Parathyroid adenoma (tissue), 2 donors: ENCODE measurements around the gene LSM10.

Experiments
- H2AFZ ChIP-seq: fragments of 300-600 bp; sonication (generic); one replicate; pipeline ENCODE4 v1.7.0; 2017; ENCODE audit warnings: antibody characterized with exemption, mild to moderate bottlenecking
- H3K27ac ChIP-seq: fragments of 300-600 bp; sonication (generic); one replicate; pipeline ENCODE4 v1.7.0; 2017
- H3K27me3 ChIP-seq: fragments of 300-600 bp; sonication (generic); one replicate; pipeline ENCODE4 v1.7.0; 2017; ENCODE audit warnings: low read length; ENCODE audit not compliant: control insufficient read depth, insufficient read depth
- H3K36me3 ChIP-seq: fragments of 300-600 bp; sonication (generic); one replicate; pipeline ENCODE4 v1.7.0; 2017; ENCODE audit warnings: low read length; ENCODE audit not compliant: control insufficient read depth, insufficient read depth
- H3K4me1 ChIP-seq: fragments of 300-600 bp; sonication (generic); one replicate; pipeline ENCODE4 v1.7.0; 2017; ENCODE audit warnings: control low read depth
- H3K4me2 ChIP-seq: fragments of 300-600 bp; sonication (generic); one replicate; pipeline ENCODE4 v1.7.0; 2017; ENCODE audit warnings: low read length
- H3K4me3 ChIP-seq: fragments of 300-600 bp; sonication (generic); one replicate; pipeline ENCODE4 v1.7.0; 2017; ENCODE audit warnings: low read depth, low read length
- H3K79me2 ChIP-seq: fragments of 300-600 bp; sonication (generic); one replicate; pipeline ENCODE4 v1.7.0; 2017; ENCODE audit warnings: control low read depth
- H3K9ac ChIP-seq: fragments of 300-600 bp; sonication (generic); one replicate; pipeline ENCODE4 v1.7.0; 2017; ENCODE audit warnings: mild to moderate bottlenecking
- H3K9me3 ChIP-seq: fragments of 300-600 bp; sonication (generic); one replicate; pipeline ENCODE4 v1.7.0; 2017; ENCODE audit warnings: low read length; ENCODE audit not compliant: control insufficient read depth
- TF ChIP-seq, protein P1 (sequence below): fragments of 300-600 bp; sonication (generic); IDR thresholded peaks from one replicate; pipeline ENCODE4 v1.7.0; 2017; ENCODE audit warnings: antibody characterized with exemption, mild to moderate bottlenecking
- donor health status: primary hyperparathyroidism.

Gene LSM10

DNA sequence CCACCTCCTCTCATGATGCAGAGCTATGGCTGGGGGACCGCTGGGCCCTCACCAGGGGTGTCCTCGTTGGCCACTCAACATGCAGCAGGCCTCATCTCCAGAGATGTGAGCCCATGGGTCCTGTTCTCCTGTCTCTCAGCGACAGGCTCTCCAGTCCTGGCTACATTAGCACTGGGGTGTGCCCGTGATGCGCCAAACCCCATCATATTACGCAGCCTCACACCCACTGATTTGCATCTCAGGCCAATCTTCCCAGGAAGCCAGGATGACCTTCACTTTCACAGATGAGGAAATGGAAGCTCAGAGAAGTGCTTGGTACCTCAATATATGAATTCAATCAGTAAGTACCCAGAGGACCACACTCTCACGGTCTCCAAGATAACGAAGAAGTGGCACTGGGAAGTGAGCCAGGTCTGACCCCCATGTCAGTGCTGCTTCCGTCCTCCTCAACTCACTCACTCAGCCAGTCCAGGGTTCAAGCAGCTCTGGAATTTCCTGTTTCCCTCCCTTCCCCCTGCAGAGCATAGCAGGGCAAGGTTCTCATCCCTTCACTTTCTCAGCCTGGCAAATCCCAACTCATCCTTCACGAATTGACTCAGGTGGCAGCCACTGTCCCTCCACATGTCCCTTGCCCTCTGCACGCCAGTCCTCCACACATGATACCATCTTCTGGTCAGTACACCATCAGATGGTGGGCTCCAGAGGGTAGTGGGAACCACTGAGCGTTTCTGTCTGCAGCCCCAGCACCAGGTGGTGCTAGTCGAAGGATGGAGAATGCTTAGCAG, 45.4 kb downstream of the LSM10 start:
- H3K4me3 ChIP-seq, result no peak overlapping the region
- H3K9ac ChIP-seq, result no peak overlapping the region
- no peaks in the 10 kb centered on the region for H3K79me2 ChIP-seq
- H2AFZ ChIP-seq, result no peak overlapping the region
- H3K27ac ChIP-seq, result no peak overlapping the region
- no peaks in the 10 kb centered on the region for H3K9me3 ChIP-seq
- TF ChIP-seq, protein P1, sequence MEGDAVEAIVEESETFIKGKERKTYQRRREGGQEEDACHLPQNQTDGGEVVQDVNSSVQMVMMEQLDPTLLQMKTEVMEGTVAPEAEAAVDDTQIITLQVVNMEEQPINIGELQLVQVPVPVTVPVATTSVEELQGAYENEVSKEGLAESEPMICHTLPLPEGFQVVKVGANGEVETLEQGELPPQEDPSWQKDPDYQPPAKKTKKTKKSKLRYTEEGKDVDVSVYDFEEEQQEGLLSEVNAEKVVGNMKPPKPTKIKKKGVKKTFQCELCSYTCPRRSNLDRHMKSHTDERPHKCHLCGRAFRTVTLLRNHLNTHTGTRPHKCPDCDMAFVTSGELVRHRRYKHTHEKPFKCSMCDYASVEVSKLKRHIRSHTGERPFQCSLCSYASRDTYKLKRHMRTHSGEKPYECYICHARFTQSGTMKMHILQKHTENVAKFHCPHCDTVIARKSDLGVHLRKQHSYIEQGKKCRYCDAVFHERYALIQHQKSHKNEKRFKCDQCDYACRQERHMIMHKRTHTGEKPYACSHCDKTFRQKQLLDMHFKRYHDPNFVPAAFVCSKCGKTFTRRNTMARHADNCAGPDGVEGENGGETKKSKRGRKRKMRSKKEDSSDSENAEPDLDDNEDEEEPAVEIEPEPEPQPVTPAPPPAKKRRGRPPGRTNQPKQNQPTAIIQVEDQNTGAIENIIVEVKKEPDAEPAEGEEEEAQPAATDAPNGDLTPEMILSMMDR, result no peak
- no peaks in the 10 kb centered on the region for H3K4me1 ChIP-seq
- H3K27me3 ChIP-seq, result no peaks in the 10 kb centered on the region
- H3K4me2 ChIP-seq, result no peak overlapping the region
- no peaks in the 10 kb centered on the region for H3K36me3 ChIP-seq

DNA sequence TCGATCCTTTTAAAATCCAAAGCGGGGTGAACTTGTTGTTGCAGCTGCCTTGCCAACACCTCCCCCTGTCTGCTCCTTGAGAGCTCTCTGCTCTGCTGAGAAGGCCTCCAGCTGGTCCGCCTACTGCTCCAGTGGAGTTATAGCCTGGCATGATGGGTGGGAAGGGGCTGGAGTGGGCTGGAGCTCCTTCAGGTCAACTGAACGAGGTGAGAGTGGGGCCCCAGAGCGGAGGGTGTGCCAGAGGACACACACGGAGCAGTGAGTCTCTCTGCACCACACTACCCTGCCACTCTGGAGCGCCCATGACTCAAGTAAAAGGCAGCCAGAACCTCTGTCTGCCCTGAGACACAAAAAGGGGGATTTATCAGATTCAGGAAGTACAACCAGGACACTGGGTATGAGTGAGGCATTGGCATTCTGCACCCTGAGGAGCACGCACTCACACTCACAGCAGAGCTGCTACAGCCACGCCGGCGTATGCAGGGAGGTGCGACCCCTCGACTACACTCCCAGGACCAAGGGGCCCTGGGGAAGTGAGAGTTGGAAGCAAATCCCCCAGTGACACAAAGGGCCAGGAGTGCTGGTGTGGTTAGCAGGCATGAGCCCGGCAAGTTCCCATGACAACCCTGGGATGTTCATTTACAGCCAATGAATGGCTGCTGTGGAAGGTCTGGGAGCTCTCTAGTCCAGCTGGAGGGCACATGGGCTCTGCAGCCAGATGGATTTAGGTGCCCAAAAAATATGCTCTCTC, 46.3 kb downstream of the LSM10 start:
- H3K36me3 ChIP-seq, result no peaks in the 10 kb centered on the region
- no peak overlapping the region for H2AFZ ChIP-seq
- no peaks in the 10 kb centered on the region for H3K9me3 ChIP-seq
- no peaks in the 10 kb centered on the region for H3K4me1 ChIP-seq
- no peak overlapping the region for H3K4me2 ChIP-seq
- no peak overlapping the region for H3K27ac ChIP-seq
- H3K4me3 ChIP-seq, result no peak overlapping the region
- no peaks in the 10 kb centered on the region for H3K27me3 ChIP-seq
- no peak overlapping the region for H3K9ac ChIP-seq
- no peaks in the 10 kb centered on the region for H3K79me2 ChIP-seq
- TF ChIP-seq, protein P1, result no peak

- H3K27me3 ChIP-seq, result no peaks in the 10 kb centered on the region
- TF ChIP-seq, protein P1, result no peak
- H3K4me3 ChIP-seq, result no peak overlapping the region
- no peak overlapping the region for H3K4me2 ChIP-seq
- no peaks in the 10 kb centered on the region for H3K4me1 ChIP-seq
- no peaks in the 10 kb centered on the region for H3K9me3 ChIP-seq
- no peaks in the 10 kb centered on the region for H3K36me3 ChIP-seq
- no peak overlapping the region for H3K27ac ChIP-seq
- H2AFZ ChIP-seq, result no peak overlapping the region
- no peak overlapping the region for H3K9ac ChIP-seq
- no peaks in the 10 kb centered on the region for H3K79me2 ChIP-seq
These were observed 47.0 kb downstream of the LSM10 start for GRCh38 chr1:36350659-36351226.

DNA sequence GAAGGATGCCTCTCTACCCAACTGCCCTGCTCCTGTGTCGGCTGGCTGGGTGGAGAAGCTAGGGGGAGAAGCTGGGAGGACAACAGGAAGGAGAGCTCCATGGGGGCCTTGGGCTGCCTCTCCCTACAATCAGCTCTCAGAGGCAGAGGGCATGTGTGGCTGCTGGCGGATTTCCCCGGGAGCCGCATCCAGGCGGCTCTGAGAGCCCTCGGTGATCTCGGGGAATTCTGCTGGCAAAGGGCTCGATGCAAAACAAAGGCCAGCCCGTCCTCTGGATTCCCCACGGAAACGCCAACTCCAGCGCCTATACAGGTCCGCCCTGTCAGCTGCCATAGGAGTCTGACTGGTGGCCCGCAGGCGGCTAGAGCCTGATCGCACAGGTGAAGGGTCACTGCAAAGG, 47.9 kb downstream of the LSM10 start:
- Histone ChIP-seq H2AFZ (no peak overlapping the region), H3K4me3 (no peak overlapping the region), H3K9me3 (no peaks in the 10 kb centered on the region), H3K27me3 (no peaks in the 10 kb centered on the region), H3K36me3 (no peaks in the 10 kb centered on the region), H3K4me1 (no peaks in the 10 kb centered on the region), H3K79me2 (no peaks in the 10 kb centered on the region), H3K4me2 (no peak overlapping the region), H3K27ac (no peak overlapping the region), H3K9ac (no peak overlapping the region)
- TF ChIP-seq, protein P1, result no peak
